HL-60/S4 treated with phorbol 12-myristate 13-acetate at 8.2 ng/mL for 4 days and 3 days (cell line): Measurements from ENCODE around the gene KLK14.

Experiments
- in situ Hi-C: fragments of 300-500 bp; cut with MboI; formaldehyde crosslinking; loops from 2 replicates; pipeline ENCODE4 v1.15.0; 2022; ENCODE audit warnings: low sequenced_read_pairs

The KLK14 gene

DNA sequence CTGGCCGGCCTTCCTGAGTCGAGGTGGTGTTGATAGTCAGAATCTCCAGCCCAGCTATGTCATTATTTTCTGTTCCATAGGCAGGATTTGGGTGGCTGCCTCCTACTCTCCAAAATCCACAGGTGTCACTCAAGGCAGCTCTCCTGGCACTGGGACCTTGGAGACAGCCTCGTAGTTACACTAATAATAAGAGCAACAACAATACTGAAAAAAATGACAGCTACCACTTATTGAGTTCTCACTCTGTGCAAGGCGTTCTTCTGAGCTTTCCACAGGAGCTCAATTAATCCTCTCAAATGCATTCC lies 35.7 kb downstream of the KLK14 start:
- in situ Hi-C loops, result no loop called here

DNA sequence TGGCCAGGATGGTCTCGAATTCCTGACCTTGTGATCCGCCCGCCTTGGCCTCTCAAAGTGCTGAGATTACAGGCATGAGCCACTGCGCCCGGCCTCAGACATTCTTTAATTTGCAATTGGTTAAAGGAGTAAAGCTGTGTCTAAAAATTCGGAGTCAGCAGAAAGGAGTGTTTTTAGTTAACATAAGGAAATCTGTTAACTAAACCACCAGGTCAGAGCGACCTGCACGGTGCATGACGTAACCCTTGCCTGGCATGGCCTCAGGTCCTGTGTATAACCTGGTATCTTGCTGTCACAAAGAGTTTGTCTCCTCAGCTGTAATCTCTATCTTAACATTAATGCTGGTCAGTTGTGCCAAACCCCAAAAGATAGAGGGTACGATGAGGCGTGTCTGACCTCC lies 38.4 kb downstream of the KLK14 start:
- in situ Hi-C loops, result no loop called here

DNA sequence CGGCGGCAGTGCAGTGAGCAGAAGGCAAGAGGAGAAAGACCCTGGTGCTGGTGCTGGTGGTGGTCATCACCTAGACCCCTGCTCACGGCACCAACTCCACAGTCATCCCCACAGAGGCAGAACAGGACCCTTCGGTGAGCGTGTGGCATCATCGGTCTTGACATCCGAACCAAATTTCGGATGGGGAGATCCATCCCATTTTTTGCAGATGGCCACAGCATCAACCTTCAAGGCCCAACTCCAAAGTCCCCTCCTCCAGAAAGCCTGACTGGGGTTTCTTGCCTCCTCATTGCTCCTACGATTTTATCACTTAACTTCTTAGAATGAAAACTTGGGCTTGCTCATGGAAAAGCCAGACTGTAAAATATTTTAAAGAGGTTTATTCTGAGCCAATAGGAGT lies 39.2 kb downstream of the KLK14 start:
- in situ Hi-C loops, result no loop called here

DNA sequence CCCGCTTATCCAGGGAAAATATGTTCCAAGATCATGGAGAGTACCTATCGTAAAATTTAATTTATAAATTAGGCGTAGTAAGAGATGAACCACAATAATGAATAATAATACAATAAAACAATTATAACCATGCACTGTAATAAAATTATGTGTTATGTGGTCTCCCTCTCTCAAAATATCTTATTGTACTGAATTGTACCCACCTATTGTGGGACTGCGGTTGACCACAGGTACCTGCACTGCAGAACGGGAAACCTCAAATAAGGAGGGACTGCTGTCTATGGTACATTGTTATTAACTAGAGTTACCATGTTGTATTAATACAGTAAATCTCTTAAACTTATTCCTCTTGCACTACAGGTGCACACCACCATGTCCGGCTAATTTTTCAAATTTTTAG lies 42.5 kb downstream of the KLK14 start:
- in situ Hi-C loops, result no loop called here

DNA sequence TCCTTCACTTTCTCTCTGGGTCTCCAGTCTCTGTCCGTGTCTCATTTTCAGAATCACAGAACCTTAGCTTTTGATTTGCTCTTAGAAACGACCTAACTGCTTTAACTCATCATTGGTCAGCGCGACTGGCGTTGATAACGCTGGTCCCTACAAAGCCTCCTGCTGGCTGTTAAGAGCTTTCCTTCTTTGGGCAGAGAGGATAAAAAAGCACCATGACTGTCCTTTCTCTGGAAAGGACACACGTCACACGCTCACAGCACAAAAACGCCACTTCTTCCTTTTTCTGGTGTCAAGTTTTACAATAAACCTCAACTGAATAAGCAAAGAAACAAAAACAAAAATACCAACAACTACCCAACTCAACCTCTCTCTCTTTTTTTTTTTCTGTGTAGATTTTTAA lies 46.2 kb downstream of the KLK14 start:
- in situ Hi-C loops, result no loop called here

DNA sequence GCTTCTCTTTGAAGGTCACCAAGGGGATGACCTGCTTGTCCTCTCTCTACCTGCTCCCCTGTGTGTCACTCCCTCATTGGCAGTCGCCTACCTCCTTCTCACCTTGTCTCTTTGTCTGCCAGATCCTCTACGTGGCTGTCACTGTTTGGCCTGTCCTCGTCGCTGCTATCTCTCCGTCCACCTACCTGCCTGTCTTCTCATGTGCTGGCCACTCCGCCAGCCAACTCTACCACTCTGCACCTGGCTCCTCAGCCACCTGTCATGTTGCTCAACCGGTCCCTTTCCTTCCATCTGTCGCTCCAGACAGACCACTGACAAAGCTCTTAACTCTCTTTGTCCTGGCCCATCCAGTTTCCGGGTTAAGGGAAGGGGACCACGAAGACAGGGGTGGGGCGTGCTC lies 48.0 kb downstream of the KLK14 start, which contains the start of gene KLK12:
Gene KLK12, minus strand, starts transcription at position 299 of the 400 bp plus-strand sequence. CDS start 381 bp downstream, outside the sequence.
- in situ Hi-C loops, result no loop called here

DNA sequence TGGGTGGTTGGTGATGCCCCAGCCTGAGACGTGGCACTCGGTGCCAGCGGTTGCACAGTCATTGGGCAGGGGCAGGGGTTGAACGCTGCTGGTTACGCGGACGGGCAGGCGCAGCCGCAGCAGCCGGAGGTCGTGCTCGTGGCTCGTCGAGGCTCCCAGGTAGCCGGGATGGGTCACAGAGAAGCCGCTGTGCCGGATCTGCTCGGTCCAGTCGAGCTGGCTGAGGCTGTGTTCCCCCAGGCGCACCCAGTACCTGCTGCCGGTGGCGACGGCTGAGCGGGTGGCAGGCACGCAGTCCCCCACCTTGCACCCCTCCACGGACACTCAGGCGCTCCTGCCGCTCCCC lies 50.8 kb downstream of the KLK14 start:
- in situ Hi-C loops, result no loop called here

DNA sequence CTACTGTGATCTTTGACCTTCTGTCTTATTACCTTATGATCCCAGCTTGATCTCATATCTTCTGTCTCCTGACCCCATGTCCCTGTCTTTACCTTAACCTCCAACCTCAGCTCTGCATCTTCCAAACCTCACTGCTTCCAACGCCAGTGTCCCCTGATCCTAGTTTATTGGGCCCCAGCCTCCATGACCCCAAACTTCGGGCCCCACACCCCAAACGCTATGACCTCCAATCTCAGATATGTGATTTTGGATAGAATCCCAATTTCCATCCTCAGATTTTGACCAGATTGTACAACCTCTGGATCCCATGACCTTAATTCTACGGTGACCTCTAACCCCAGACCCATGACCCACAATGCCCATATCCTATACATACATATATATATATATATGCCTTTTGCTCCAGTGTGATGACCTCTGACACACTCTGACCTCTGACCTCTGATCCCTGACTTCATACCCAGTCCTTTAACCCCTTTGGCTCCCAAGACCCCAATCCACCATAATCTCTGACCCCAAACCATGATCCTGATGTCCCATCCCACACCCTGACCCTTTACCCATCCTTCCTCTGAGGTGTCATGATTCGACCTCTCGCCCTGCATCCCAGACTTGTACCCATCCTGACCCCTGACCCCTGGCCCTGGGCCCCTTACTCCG lies 51.3 kb downstream of the KLK14 start:
- in situ Hi-C loops, result no loop called here

DNA sequence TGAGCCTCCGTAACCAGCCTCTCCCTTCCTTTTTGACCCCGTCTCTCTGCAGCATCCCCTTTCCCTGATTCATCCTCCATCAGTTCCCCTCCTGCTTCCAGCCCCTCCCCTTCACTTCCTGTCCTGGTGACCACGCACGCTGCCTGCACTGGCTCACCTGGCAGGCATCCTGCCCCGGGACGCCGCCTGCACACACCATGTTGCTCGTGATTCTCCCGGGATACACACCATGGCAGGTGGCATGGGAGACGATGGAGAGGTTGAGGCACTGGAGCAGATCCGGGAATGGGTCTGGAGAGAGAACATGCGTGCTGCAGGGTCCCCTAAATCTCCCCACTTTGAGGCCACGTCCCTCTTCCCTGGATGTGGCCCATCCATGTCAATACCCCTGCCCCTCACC lies 52.1 kb downstream of the KLK14 start:
- in situ Hi-C loops, result no loop called here

DNA sequence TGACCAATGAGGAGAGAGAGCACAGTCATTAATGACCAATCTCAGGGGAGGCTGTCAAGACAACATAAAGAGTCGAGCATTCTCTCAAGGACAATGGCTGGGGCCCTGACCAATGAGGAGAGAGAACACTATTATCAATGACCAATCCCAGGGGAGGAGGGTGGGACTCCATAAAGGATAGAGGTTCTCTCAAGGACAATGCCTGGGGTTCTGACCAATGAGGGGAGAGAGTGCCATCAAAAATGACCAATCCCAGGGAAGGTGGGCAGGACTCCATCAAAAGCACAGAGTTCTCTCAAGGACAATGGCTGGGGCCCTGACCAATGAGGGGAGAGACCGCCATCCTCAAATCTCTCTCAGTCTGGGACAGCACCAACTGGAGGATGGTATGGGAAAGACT lies 53.0 kb downstream of the KLK14 start:
- in situ Hi-C loops, result no loop called here
